GM21529 (cell line): Measurements from ENCODE around the gene SNRPA1.

Source experiments
- ATAC-seq: cut with Tn5 transposase; IDR thresholded peaks from one replicate; pipeline ENCODE4 v1.9.1; 2021; ENCODE audit not compliant: unreplicated experiment

SNRPA1 gene

DNA sequence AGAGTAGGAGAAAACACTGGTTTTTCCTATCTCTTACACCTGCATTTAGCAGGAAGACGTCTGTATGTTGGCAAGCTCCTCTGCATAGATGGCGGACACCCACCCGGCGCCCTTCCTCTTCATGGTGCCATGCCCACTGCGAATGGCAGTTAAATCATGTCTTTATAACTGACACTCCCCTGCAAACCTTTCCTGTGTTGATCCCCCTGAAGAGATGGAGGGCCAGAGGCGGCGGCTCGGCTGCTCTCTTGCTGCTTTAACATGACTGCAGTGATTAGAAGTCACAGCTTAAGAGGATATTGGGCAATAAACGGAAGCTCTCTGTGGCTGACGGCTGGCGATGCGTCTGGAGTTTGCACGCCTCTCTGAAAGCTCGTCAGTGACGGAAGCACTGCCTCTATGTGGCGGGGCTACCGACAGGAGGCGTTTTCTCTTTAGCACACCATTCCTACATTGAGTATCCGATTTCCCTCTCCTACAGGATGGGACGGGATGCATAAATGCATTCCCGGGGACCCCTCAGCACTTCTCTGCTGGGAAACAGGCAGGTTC, 25.5 kb upstream of the SNRPA1 start:
- no peak for ATAC-seq

DNA sequence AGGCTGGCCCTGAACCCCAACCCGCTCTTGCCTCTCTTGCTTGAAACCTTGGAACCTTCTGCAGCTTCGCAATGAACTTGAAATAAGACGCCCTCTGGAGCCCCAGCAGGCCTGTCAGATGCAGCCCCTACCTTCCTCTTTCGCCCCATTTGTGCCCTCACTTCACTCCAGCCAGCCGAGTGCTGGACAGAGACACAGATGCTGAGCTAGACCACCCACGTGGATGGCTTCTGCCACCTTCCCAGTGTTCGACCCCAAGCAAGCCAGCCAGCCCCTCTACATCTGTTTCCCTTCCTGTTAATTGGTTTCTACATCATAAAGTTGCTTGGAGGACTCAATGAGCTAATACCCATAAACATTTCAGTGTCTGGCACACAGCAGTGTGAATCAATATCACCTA, 23.8 kb upstream of the SNRPA1 start:
- ATAC-seq, result no peak

DNA sequence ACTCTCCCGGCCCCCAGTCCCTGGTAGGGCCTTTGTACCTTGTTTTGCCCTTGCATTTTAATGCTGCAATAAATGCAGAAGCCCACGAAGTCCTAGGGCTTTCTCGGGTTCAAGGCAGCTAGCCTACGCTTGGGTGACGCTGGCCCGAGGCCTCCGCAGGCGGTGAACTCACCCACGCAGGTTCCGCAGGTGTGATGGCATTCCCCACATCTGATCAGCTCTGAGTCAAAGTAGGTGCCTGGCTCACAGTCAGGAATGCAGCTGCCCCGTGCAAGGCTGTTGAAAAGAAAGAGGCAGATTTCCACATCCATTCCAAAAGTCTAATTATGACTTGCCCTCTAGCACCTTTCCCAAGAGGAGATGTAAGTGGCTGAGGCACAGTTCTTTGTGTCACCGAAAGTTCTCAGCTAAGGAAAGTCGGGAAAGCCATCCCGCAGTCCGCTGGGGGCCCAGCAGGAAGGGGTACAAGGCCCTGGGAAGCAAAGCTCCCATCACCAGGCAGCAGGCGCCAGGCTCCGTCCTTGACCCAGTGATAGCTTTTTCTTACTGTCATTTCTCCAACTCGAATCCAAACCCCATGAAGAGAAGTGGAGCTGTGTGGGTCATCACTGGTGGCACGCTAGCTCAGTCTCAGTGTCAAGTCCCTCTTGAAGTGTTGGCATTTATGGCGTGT, 23.2 kb upstream of the SNRPA1 start:
- ATAC-seq, result no peak

DNA sequence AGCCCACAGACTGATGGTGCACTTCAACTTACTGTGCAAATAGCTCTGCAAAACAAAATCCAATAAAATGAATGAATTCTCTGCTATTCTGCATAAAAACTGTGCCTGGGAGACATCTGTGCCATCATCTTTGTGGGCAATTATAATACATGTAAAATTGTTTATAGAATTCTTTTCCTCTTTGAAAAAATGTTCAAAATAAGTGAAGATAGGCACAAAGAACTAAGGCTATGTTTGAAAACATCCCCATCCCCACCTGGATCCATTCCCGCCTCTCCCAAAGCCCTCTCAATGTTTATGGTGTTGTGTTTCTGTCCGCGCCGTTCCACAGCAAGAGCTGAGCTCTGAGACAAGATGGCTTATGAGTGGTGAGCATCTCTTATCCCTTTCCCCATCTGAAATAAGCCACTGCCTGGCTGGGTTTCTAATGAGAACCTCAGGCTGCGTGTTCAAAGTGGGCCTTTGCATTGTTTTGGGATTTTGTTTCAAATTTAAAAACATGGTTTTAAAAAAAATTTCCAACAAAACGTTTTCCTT, 22.4 kb upstream of the SNRPA1 start:
- ATAC-seq, result no peak

DNA sequence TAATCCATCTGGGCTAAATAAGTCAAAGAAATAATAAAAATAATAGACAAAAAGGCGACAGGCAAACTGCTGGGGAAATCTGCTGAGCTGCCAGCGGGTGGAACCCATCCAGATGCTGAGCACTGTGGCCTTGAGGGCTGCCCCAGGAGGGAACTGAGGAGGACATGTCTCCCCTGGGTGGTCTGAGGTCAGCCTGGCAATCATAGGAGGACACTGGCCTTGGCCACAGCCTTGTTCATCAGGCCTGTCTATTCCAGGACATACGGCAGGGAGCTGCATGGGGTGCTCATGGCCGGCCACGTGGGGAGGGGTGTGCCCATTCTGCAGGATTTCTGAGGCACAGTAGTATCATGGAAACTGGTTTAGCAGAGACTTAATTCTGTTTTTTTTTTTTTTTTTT, 21.5 kb upstream of the SNRPA1 start:
- ATAC-seq, result no peak

DNA sequence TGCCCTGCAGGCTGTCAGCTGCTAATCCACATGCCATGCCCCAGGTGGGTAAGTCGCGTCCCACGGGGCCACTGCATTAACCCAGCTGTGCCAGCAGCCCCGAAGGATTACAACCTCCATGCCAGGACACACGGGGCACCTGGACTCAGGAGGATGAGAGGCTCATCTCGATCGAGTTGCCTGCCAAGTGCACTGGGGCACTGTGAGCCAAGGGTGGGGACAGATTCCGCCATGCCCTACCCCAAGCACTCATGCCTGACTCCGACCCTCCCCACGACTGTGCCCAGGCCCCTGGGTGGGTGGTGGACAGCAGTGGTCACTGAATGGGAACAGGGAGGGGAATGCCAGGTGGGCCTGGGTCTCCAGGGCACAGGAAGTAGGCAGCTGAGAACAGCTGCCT, 20.7 kb upstream of the SNRPA1 start:
- no peak for ATAC-seq

DNA sequence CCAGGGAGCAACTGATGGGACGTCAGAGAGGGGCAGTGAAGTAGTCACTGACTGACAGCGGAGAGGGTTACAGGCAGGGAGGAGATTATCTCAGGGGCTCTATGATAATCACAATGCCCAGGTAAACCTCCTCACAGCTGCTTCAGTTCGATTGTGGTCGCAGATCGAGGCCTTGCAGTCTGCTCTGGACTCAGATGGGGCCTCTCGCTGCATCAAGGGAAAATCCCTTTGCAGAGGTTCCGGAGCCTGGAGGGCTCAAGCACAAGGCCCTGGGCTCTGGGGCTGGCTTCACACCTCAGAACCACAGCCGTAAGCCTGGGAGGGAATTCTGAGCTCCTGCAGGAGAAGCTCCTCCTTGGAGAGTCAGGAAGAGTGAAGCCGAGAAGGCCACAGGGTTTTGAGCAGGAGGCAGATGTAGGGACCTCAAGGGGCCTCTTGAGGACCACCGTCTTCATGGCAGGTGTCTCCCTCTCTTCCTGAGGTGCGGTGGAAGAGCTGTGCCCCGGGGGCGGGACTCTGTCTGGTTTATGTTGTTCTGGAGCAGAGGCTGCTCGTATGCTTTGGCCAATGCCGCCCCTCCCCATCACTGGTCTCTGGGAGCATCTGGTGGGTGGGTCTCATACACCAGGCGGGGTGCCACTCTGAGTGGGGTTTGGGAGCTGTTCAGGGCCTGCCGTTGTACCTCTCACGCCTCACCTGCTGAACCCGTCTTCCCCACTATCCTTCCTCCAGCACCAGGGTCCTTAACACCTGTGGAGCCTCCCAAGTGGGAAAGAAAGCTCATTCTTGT, 19.5 kb upstream of the SNRPA1 start:
- ATAC-seq, result no peak

DNA sequence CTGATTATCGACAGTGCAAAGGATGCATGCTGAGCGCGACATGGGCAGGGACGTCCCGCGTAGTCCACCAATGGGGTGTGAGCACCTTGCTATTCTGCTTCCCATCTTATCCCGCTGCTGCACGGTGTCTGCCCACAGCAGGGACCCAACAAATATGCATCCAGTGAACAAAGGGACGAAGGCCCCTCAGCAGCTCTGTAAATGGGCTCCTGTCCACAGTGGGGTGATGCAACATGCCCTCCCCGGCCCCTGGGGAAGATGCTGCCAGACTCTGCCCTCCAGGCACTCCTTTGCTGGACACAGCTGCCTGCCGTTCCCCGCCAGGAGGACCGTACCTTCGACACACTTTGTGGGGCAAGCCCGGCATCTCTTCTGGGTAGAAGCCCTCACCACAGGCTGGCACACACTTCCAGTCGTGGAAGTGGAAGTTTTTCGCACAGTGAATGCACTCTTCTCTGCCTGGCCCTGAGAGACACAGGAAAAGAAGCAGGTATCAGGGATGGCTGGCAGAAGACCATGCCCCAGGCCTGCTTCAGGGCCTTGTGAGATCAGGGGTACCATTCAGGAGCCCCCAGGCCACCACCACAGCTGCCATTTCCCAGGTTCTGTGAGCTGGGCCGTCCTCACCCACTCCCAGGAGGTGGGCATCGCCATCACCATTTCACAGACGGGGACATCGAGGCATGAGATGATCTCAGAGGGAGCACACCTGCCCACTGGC, 18.2 kb upstream of the SNRPA1 start:
- ATAC-seq, result no peak

DNA sequence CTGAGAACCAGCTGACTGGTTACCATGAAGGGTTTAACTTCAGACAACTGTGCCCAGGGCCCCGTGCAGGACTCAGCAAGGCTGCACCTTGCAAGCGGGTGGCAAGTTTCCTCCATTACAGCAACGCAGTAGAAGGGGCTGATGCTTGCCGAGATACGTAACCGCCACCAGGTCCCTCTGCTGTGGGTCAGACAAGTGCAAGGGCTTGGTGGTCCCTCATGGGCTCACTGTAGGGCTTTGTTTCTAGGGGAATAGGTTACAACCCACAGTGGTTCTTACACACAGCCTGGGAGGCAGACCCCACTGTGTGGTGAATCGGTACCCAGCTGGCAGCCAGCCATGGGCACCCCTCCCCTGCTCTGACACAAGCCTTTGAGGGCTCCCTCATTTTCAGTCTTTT, 15.5 kb upstream of the SNRPA1 start:
- no peak for ATAC-seq

DNA sequence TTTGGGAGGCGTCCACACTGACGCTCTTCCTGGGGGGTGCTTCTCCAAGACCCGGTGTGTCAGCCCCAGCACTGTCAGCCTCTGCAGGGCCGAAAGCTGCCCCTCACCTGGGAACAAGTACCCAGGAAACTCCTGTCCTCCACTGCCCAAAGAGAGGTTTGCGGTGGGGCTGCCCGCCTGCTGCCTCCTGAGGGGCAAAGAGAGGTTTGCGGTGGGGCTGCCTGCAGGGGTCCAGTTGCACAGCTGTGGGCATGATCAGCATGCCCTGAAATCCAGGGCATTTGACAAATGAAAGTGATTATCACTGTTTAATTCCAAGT, 15.1 kb upstream of the SNRPA1 start:
- ATAC-seq, result no peak

DNA sequence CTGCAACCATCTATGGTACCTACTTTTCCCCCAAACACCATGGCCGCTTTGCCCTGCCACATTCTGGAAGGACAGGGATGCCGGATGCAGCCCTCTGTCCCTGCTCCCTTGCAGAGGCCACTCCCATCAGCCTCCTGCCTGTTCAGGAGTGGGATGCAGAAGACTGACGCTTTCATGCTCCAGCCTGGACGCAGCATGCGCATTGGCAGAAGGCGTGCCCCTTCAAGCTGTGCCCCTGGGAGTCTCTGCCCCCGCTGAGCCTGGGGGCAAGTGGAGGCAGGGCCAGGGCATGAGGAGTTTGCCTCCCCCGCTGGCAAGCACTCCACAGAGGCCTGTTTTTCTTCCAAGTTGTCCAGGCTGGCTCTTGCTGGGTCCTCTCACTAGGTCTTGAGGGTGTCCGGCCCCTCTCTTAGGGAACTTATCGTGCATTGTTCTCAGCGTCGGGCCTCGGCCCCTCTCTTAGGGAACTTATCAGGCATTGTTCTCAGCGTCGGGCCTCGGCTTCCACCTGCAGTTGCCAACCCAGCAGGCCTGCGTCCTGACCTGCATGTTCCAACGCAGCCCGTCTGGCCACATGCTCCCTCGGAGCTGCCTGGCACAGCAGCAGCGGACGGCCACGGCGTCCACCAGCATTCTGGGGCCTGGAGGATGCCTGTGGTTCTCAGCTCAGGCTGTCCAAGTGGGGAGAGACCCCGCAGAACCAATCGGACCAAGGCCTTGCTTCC, 14.6 kb upstream of the SNRPA1 start:
- ATAC-seq, result no peak

DNA sequence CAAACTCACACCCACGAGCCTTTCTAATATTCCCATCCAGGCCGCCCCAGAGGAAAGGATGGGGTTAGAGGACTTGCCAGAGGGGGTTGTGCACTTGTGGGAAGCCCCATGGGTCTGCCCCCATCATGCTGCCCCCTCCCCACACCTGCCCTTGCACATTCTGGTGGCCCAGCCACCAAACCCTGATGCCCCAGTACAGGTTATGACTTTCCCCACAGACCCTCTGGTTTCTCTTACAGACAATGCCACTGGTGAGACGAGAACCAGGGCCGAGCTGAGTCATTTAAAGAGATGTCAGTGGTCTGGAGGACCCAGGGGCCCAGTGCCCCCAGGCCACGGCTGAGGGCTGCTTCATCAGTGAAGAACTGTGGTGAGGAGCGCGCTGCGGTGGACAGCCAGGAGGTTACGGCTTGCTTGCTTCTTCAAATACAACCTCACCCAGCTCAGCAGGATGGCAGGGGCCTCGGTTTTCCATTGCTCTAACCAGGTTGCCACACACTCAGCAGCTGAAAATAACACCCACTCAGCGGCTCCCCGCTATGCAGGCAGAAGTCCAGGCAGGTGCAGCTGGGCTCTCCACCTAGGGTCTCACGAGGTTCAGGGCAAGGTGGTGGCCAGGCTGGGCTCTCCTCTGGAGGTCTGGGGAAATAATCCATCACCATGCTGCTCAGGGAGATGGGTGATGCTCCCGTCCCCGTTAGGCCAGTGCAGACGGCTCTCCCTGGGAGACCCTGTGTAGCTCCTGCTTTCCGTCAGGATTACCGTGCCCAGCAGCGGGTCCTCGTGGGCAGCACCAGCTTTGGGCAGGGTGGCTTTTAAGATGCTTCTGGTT, 13.8 kb upstream of the SNRPA1 start:
- ATAC-seq, result no peak

DNA sequence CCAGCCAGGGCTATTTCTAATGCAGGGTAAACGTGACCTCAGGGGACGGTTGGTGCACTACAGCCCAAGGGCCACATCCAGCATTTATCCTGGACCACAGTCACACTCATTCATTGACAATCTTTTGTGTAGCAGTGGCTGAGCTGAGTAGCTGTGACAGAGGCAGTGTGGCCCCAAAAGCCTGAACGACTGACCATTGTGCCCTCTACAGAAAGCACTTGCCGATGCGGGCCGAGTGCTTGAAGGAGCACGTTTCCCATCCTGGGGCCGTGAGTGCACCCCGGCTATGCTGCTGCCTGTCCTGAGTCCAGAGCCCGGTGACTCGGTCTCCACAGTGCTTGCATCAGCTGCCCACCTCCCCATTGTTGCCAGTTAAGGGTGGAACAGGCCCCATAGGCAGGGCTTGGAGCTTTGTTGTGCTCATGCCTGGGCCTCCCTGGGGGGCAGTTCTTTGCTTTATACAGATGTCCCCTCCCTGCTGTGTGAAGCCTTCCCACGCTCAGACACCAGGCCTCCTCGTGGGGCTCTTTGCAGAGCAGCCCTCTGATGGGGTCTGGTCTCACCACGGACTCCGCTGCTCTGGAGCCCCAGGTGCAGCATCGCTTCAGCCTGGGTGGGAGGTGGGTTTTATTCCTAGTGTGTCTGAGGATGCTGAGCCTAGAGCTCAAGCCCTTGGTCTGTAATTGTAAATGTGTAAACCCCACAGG, 13.0 kb upstream of the SNRPA1 start:
- no peak for ATAC-seq

DNA sequence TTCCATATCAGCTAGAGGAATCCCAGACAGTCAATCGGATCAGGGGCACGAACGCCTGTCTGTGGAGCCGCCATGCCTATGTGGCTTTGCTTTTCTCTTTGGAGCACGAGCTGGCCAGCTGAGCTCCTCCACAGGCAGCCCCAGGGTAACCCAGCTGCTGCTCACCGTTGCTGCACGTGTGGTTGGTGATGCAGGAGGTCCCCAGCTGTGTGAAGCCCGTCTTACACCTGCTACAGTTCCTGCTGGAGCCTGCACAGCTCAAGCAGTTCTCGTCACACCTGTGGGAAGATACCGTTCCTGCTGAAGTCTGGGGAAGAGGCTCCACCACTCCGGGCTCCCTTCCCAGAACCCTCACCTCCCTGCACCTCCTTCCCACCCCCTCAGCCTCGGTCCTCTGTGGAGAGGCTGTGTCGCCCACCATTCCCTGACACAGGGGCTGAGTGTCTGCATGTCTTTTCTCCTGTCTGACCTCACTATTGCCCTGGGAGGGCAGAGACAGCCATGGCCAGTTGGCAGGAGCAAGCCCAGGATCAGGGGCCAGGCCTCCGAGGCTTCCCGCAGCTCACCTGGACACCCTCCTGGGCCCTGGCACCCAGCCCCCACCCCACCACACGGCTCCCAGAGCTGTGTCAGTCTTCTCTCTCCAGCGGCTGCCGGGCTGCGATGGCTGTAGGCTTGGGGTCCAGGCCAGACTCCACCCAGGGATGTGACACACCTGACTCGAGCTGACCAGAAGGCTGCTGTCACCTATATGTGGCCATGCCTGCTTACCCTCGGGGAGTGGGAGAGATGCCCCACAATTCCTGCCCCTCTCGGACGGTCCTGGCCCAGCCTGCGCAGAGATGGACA, 12.2 kb upstream of the SNRPA1 start:
- ATAC-seq, result no peak

DNA sequence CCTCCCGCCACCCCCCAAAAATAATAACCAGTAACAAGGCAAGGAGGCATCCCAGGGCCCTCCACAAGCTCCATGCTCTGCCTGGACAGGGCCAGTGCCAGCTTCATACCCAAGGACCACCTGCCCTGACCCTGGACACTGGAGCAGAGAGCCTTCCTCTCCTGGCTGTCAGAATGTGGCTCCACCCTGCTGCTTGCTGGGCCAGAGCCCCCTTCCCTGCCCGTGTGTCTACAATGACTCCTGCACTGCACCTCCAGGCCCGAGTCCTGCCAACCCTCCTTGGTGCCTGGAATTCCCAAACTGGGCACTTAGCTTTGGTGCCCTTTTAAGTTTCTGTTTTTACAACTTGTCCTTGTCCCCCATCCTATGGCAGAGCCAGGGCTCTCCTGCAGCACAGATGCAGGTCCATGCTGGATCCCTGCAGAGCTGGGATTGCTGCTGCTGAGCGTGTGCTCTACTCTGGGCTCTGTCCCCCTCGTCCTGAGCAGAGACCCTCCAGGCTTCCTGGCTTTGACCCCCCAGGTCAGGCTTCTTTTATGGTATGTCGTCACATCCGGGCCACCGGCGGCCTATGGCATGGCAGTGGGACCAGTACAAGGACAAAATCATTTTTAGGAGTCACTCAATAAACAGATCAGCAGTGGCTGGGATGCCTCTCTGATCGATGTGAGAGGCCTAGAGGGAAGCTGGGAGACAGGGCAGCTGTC, 11.4 kb upstream of the SNRPA1 start:
- ATAC-seq, result no peak

DNA sequence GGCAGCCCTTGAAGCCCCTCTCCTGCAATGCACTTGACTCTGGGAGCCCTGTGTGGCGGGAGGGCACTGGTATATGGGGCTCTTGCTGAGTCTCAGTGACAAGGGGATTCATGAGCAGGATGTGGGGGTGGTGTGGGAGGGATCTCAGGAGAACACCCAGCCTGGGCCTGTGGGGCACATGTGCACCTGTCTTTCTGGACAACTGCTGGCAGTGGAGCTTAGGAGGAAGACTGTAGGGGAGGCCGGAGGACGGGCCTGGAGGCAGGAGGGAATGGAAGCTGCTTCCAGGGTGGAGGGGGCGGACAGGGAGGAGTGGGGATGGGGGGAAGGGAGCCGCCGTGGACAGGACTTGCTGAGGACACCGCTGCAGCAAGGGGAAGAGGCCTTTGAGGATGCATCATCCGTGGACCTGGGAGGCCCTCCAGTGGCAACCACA, 10.8 kb upstream of the SNRPA1 start:
- no peak for ATAC-seq

DNA sequence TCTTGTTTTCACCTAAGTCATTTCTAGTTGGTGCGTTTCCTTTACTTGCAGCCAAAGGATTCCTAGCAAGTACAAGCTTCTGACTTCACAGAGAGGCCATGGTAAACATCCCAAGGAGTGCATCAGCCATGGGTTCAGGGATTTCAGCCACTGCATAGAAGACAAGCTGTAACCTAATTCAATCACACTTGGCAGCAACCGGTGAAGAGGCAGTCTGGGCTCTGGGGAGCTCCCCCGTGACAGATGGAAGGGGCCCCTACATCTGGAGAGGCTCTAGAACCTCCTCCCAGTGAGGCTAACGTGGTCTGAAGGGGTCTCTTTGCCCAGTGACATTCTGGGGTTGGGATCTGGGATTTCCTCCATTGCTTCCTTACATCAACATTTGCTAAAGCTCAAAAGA, 8.4 kb upstream of the SNRPA1 start:
- no peak for ATAC-seq
